GM19468 (cell line): ENCODE measurements around the gene CHRNB2.

Experiments
- ATAC-seq: cut with Tn5 transposase; IDR thresholded peaks from one replicate; pipeline ENCODE4 v1.9.1; 2021; ENCODE audit warnings: mild to moderate bottlenecking, moderate library complexity, moderate number of reproducible peaks; ENCODE audit not compliant: unreplicated experiment; ENCODE audit errors: extremely low read depth

The CHRNB2 gene

GRCh38 chr1:154552036-154552435 is 15.5 kb upstream of the CHRNB2 start:
- ATAC-seq: no peak

- ATAC-seq: no peak
Measured at GRCh38 chr1:154553056-154554030, 14.2 kb upstream of the CHRNB2 start.

- no peak for ATAC-seq
Measured at GRCh38 chr1:154556422-154556821, 11.2 kb upstream of the CHRNB2 start.

GRCh38 chr1:154557248-154557938 is 10.2 kb upstream of the CHRNB2 start:
- ATAC-seq: no peak

- no peak for ATAC-seq
Measured at GRCh38 chr1:154557939-154558719, 9.4 kb upstream of the CHRNB2 start, which contains the start of gene UBE2Q1. TSS of gene UBE2Q1 (minus strand) at chr1:154558662. CDS start at chr1:154558553, 109 bp downstream.

GRCh38 chr1:154558720-154559465 is 8.7 kb upstream of the CHRNB2 start:
- ATAC-seq: peak; percentile 92

GRCh38 chr1:154559466-154560044 is 8.0 kb upstream of the CHRNB2 start:
- no peak for ATAC-seq

- ATAC-seq: no peak
Measured at GRCh38 chr1:154565876-154566275, 1.7 kb upstream of the CHRNB2 start.

GRCh38 chr1:154568157-154568815 is 708 bp downstream of the CHRNB2 start:
- no peak for ATAC-seq

- no peak for ATAC-seq
Measured at GRCh38 chr1:154571244-154571963, 3.8 kb downstream of the CHRNB2 start.

GRCh38 chr1:154571964-154572288 is 4.3 kb downstream of the CHRNB2 start:
- ATAC-seq: no peak

GRCh38 chr1:154572468-154573167 is 5.0 kb downstream of the CHRNB2 start:
- no peak for ATAC-seq

GRCh38 chr1:154573168-154573510 is 5.6 kb downstream of the CHRNB2 start:
- ATAC-seq: no peak

- ATAC-seq: no peak
Measured at GRCh38 chr1:154574716-154575115, 7.1 kb downstream of the CHRNB2 start.

GRCh38 chr1:154575147-154575927 is 7.8 kb downstream of the CHRNB2 start:
- ATAC-seq: no peak

GRCh38 chr1:154575951-154576566 is 8.5 kb downstream of the CHRNB2 start:
- no peak for ATAC-seq
